HepG2 (cell line): ENCODE results near the gene PPIL3. TPM values are rescaled to one million over a fixed set of nuclear protein-coding genes. Genes with fewer than 3 reads are reported as not detected.

Experiments
- BRCA1 ChIP-seq: sonication (generic); formaldehyde crosslinking; IDR thresholded peaks from 2 replicates; pipeline ENCODE4 v1.4.0; 2020; ENCODE audit warnings: missing genetic modification reagents
- CTCF ChIP-seq: sonication (generic); formaldehyde crosslinking; IDR thresholded peaks from 2 replicates; pipeline ENCODE4 v1.5.0; 2020; ENCODE audit warnings: mild to moderate bottlenecking, missing genetic modification reagents, moderate library complexity
- GABPA ChIP-seq, 2 experiments: IDR thresholded peaks; 2 replicates each; pipeline ENCODE4 v1.6.1; 2011 to 2016; ENCODE audit warnings: low read depth in 2 of 2, low read length in 1 of 2, missing biosample characterization in 1 of 2, missing genetic modification characterization in 1 of 2
- HDAC1 ChIP-seq: sonication (generic); formaldehyde crosslinking; IDR thresholded peaks from 2 replicates; pipeline ENCODE4 v1.5.1; 2020; ENCODE audit warnings: mild to moderate bottlenecking, missing genetic modification reagents
- HMGA1 ChIP-seq: sonication (generic); formaldehyde crosslinking; conservative IDR thresholded peaks from 2 replicates; pipeline ENCODE4 v1.4.0; 2020; ENCODE audit warnings: missing genetic modification reagents
- KAT8 ChIP-seq: IDR thresholded peaks from 2 replicates; pipeline ENCODE4 v1.6.1; 2016; ENCODE audit warnings: missing genetic modification reagents, missing compliant biosample characterization
- NFE2L1 ChIP-seq: sonication (generic); formaldehyde crosslinking; IDR thresholded peaks from 2 replicates; pipeline ENCODE4 v1.4.0; 2020; ENCODE audit warnings: missing genetic modification reagents, mild to moderate bottlenecking, borderline replicate concordance
- RARG ChIP-seq: sonication (generic); formaldehyde crosslinking; IDR thresholded peaks from 2 replicates; pipeline ENCODE4 v1.4.0; 2020; ENCODE audit warnings: low read depth, mild to moderate bottlenecking, missing genetic modification reagents
- SETDB1 ChIP-seq: sonication (generic); formaldehyde crosslinking; IDR thresholded peaks from 2 replicates; pipeline ENCODE4 v1.5.1; 2020; ENCODE audit warnings: missing genetic modification reagents, mild to moderate bottlenecking, borderline replicate concordance
- SIN3B ChIP-seq: fragments of 150-350 bp; IDR thresholded peaks from 2 replicates; pipeline ENCODE4 v1.6.1; 2014; ENCODE audit warnings: low read length
- SMARCE1 ChIP-seq: fragments of 450-650 bp; IDR thresholded peaks from 2 replicates; pipeline ENCODE4 v1.6.1; 2017; ENCODE audit warnings: borderline replicate concordance
- SMYD3 ChIP-seq: sonication (generic); formaldehyde crosslinking; IDR thresholded peaks from 2 replicates; pipeline ENCODE4 v1.8.1; 2023; ENCODE audit warnings: mild to moderate bottlenecking, missing genetic modification reagents
- SNAI1 ChIP-seq: sonication (generic); formaldehyde crosslinking; IDR thresholded peaks from 2 replicates; pipeline ENCODE4 v1.5.0; 2020; ENCODE audit warnings: mild to moderate bottlenecking, missing genetic modification reagents, borderline replicate concordance
- SRF ChIP-seq: IDR thresholded peaks from 2 replicates; pipeline ENCODE4 v1.6.1; 2011; ENCODE audit warnings: mild to moderate bottlenecking, low read depth, low read length, moderate library complexity
- ZMYM3 ChIP-seq: sonication (generic); formaldehyde crosslinking; IDR thresholded peaks from 2 replicates; pipeline ENCODE4 v1.5.1; 2020; ENCODE audit warnings: mild to moderate bottlenecking, missing genetic modification reagents
- ZNF224 ChIP-seq: sonication (generic); formaldehyde crosslinking; IDR thresholded peaks from 2 replicates; pipeline ENCODE4 v1.5.0; 2020; ENCODE audit warnings: mild to moderate bottlenecking, missing genetic modification reagents
- ZNF569 ChIP-seq: sonication (generic); formaldehyde crosslinking; IDR thresholded peaks from 2 replicates; pipeline ENCODE4 v1.5.0; 2020; ENCODE audit warnings: mild to moderate bottlenecking, missing genetic modification reagents, moderate library complexity, borderline replicate concordance
- ZNF710 ChIP-seq: sonication (generic); formaldehyde crosslinking; IDR thresholded peaks from 2 replicates; pipeline ENCODE4 v1.5.0; 2020; ENCODE audit warnings: mild to moderate bottlenecking, missing genetic modification reagents, borderline replicate concordance
- ZNF782 ChIP-seq: sonication (generic); formaldehyde crosslinking; IDR thresholded peaks from 2 replicates; pipeline ENCODE4 v1.4.0; 2020; ENCODE audit warnings: missing genetic modification reagents, mild to moderate bottlenecking, borderline replicate concordance
- polyA plus RNA-seq, 8 experiments: library from polyadenylated mRNA; depleted of rRNA in 3 of 8; stranded (reverse) in 7 of 8; unstranded in 1 of 8; fragments of >200 nt; fragmentation: Illumina TruSeq in 4 of 8; extraction: Trizol in 4 of 8; gene quantifications; 2 replicates each; pipeline versions ENCODE4 v1.2.1 to v1.2.3, GENCODE V29; 2011 to 2016; ENCODE audit warnings: low read depth in 4 of 8, missing spikeins in 1 of 8, mixed read lengths in 1 of 8; ENCODE audit not compliant: insufficient read depth in 1 of 8
- total RNA-seq, 5 experiments: library from RNA; depleted of rRNA; stranded (reverse); fragments of >200 nt; fragmentation: Illumina TruSeq; extraction: Trizol; gene quantifications; 2 replicates each; pipeline ENCODE4 v1.2.3, GENCODE V29; 2016; ENCODE audit warnings: low read depth in 1 of 5
- TF ChIP-seq, protein P1 (sequence below): sonication (generic); formaldehyde crosslinking; IDR thresholded peaks from 2 replicates; pipeline ENCODE4 v1.5.0; 2020; ENCODE audit warnings: mild to moderate bottlenecking, missing genetic modification reagents
- TF ChIP-seq, protein P2 (sequence below): sonication (generic); formaldehyde crosslinking; IDR thresholded peaks from 2 replicates; pipeline ENCODE4 v1.8.1; 2023; ENCODE audit warnings: mild to moderate bottlenecking, inconsistent platforms, moderate library complexity, missing genetic modification reagents, borderline replicate concordance

The PPIL3 gene
- total and polyA plus RNA-seq, 2 of the 13 experiments (the other 11 are each of a cell fraction or from before 2014, with no cell fraction given), result 98.7 to 107 TPM

DNA sequence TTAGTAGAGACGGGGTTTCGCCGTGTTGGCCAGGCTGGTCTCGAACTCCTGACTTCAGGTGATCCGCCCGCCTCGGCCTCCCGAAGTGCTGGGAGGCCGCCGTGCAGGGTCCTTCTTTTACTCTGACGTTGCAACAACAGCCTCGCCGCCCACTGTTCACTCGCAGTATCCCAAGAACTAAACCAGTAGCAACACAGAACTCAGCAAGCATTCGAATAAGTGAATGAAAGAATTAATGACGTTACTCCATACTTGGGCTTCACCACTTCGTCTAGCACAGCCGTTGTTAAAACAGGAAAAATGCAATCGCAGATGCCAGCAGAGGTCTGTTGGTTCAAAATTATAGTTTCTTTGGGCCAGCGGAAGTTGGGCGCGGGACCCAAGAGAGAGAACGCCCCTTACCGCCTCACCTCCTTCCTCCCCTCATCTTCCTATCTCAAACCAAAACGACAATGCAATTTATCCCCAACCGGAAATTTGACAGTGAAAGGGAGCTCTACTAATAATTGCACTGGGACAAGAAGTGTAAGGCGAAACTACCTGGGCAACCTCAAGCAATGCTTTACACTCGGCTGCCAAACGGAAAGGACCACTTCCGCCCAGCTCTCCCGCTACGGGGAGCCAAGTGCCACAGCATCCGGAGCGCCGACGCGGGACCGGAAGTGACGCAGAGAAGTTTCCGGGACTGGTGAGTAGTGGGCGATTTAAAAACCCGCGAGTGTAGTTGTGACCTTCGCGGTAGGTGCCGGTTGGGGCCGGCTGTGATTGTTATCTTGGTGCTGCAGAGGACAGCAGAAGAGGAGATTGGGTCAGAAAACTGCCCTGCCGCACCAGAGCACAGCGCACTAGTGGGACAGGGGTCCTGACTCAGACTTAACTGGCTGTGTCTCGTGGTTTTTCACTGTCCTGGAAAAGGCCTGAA, at the start of gene PPIL3, which contains the start of gene NIF3L1 (continued):
- TF ChIP-seq ZNF710 (CRISPR knock-in tag) (no peak), SMYD3 (no peak; the same call in 1 of the 2 replicates), SRF (peak; percentile 81), HDAC1 (peak; percentile 98), RARG (no peak), HMGA1 (CRISPR knock-in tag) (no peak), BRCA1 (CRISPR knock-in tag) (peak; percentile 91; the same call in 1 of the 2 replicates), SIN3B (peak; percentile 95), CTCF (CRISPR knock-in tag) (no peak; the same call in none of the 2 replicates), ZNF224 (CRISPR knock-in tag) (no peak), GABPA (IDR thresholded peaks at IDR 0.05; ENCODE audit: low read depth, low read length) (peak; percentile 95), GABPA (CRISPR knock-in tag; IDR thresholded peaks at IDR 0.05; ENCODE audit: low read depth) (peak; percentile 98), SNAI1 (CRISPR knock-in tag) (no peak; the same call in 1 of the 2 replicates), ZNF782 (CRISPR knock-in tag) (peak; percentile 45; the same call in 1 of the 2 replicates), ZNF569 (peak; percentile 91; the same call in 1 of the 2 replicates), NFE2L1 (CRISPR knock-in tag) (no peak), ZMYM3 (CRISPR knock-in tag) (no peak; the same call in none of the 2 replicates), SMARCE1 (no peak), SETDB1 (CRISPR knock-in tag) (no peak; the same call in 1 of the 2 replicates), KAT8 (CRISPR knock-in tag) (peak; percentile 99)
- TF ChIP-seq, protein P1, sequence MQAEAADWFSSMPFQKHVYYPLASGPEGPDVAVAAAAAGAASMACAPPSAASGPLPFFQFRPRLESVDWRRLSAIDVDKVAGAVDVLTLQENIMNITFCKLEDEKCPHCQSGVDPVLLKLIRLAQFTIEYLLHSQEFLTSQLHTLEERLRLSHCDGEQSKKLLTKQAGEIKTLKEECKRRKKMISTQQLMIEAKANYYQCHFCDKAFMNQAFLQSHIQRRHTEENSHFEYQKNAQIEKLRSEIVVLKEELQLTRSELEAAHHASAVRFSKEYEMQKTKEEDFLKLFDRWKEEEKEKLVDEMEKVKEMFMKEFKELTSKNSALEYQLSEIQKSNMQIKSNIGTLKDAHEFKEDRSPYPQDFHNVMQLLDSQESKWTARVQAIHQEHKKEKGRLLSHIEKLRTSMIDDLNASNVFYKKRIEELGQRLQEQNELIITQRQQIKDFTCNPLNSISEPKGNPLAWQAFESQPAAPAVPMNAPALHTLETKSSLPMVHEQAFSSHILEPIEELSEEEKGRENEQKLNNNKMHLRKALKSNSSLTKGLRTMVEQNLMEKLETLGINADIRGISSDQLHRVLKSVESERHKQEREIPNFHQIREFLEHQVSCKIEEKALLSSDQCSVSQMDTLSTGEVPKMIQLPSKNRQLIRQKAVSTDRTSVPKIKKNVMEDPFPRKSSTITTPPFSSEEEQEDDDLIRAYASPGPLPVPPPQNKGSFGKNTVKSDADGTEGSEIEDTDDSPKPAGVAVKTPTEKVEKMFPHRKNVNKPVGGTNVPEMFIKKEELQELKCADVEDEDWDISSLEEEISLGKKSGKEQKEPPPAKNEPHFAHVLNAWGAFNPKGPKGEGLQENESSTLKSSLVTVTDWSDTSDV (CRISPR knock-in tag), result no peak
- TF ChIP-seq, protein P2, sequence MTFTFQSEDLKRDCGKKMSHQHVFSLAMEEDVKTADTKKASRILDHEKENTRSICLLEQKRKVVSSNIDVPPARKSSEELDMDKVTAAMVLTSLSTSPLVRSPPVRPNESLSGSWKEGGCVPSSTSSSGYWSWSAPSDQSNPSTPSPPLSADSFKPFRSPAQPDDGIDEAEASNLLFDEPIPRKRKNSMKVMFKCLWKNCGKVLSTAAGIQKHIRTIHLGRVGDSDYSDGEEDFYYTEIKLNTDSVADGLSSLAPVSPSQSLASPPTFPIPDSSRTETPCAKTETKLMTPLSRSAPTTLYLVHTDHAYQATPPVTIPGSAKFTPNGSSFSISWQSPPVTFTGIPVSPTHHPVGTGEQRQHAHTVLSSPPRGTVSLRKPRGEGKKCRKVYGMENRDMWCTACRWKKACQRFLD (CRISPR knock-in tag), result peak; percentile 92; the same call in 1 of the 2 replicates
